NCI-H2196 (cell line): ENCODE results near the gene EIF2B4.
"Not testable (repeated sequence)": the region's sequence is repeated elsewhere in the genome, so short reads cannot be mapped to it uniquely, and the experiment has no call there.

Experiments used
- DNase-seq: peaks from one replicate; lab custom pipeline; 2025; ENCODE audit not compliant: unreplicated experiment; lab: John Stamatoyannopoulos, UW

The EIF2B4 gene

DNA sequence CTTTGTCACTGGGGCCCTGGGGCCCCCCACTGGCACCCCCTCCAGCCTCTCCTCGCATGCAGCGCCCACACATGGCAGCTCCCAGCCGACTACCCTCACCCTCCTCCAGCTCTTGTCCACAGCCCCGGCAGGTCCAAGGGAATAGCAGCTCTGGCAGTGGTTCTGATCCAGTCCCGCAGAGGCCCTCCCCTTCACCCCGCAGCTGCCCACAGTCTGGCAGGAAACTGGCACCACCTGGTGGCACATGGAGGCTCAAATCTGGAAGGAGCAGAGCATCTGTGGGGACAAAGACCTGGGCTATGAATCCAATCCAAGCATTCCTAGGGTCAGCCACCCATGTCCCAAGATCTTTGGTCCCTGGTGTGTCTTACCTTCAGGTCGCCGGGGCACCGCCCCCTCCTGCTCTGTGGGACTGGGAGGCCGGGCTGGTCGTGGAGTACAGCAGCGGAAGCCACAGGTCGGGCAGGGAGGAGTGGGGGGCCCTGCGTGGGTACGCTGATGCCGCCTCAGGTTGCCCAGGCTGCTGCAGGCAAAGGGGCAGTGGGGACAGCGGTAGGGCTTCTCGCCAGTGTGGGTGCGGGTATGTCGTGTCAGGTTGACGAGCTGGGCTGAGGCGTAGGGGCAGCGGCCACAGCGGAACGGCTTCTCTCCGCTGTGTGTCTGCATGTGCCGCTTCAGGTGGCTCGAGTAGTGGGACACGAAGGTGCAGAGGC, 8.1 kb upstream of the EIF2B4 start:
- DNase-seq = peak; percentile 54

DNA sequence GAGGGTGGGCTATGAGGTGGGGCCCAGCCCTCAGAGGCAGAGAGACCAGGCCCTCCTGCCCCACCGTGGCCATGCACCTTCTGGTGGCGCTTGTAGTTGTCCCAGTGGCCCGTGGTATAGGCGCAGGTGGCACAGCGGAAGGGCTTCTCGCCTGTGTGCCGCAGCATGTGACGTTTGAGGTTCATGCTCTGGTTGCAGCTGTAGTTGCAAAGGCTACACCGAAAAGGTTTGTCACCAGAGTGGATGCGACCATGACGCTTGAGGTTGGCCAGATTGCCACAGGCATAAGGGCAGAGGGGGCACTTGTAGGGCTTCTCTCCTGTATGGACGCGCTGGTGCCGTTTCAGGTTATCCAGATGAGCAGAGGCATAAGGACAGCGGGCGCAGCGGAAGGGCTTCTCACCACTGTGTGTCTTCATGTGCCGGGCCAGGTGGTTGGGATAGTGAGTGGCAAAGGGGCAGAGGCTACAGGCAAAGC, 7.5 kb upstream of the EIF2B4 start:
- no peak for DNase-seq

DNA sequence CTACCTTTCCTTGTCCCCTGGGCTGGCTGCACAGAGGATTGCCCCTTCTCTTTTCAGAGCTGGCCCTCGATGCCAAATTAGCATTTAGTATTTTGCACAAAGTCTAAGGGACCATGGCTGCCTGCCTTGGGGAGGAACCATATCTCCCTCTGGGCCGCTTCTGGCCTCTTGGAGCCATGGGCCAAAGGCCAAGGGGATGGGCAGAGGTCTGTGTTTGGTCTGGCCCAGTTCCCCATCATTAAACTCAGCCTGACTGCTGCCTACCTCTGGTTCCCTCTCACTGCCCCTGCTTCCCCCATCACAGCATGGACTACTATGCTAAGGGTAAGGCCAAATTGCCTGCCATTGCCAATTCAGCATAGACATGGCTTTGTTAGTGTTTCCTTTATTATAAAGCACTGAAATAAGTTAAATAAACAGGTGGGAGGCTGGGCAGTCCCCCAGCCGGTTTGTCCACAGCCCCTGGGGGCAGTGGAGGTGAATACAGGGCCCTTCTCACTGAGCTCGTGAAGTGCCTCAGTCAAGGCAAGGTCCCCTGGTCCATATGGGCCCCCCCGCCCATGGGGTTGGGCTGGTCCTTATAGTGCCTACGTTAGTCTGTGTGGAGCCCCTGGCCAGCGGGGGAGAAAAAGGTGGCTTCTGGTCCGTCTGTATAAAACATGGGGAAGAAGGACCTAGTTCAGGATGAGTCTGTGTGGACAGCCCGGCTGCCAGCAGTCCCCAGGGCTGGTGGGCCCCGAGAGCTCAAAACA, 6.9 kb upstream of the EIF2B4 start:
- DNase-seq = no peak

DNA sequence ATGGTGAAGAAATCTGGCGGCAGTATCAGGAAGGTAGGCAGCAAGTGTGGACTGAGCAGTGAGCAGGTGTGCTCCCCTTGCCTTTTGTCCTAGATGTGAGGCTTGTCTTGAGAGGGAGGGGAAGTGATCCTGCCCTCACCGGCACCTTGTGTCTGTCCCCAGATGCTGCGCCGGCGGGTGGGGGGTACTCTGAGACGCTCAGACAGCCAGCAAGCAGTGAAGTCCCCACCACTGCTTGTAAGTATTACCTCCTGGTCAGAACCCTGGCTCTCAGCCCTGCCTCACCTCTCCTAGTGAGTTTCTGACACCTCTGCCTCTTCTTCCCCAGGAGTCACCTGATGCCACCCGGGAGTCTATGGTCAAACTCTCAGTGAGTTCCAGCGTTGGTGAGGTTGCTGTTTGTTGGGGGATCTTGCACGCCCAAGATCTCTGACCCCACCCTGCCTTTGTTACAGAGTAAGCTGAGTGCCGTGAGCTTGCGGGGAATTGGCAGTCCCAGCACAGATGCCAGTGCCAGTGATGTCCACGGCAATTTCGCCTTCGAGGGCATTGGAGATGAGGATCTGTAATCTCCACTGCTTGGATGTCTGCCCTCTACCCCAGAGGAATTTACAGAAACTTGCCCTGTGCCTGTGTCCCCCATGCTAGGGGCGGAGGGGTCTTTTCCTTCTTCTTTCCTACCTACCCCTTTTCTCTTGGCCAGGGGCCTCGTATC, 6.2 kb upstream of the EIF2B4 start:
- DNase-seq = no peak

DNA sequence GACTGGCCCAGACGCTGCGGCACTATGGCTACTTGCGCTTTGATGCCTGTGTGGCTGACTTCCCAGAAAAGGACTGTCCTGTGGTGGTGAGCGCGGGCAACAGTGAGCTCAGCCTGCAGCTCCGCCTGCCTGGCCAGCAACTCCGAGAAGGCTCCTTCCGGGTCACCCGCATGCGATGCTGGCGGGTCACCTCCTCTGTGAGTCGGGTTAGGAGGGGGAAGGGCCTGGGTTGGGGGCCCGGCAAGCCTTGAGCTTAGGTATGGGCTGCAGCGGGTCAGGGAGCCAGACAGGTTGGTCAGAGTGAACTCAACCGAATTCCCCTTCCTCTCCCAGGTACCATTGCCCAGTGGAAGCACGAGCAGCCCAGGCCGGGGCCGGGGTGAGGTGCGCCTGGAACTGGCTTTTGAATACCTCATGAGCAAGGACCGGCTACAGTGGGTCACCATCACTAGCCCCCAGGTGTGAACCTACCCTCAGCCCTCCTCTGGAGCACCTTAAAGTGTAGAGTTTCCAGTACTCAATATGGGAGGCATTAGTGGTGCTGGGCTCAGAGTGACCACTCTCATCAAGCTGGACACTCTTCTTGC, 5.5 kb upstream of the EIF2B4 start:
- no peak for DNase-seq

DNA sequence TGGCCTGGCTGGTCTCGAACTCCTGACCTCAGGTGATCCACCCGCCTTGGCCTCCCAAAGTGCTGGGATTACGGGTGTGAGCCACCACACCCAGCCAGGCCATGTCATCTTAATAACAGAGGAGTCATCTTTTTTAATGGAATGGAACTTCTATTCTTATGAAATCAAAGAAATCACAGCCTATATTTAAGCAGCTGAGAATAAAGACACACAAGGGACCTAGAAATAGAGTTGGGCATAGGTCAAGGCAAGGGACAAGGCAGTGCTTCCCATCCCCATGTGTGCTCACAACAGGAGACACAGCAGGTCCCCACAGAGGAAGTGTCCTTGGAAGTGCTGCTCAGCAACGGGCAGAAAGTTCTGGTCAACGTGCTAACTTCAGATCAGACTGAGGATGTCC, 3.4 kb upstream of the EIF2B4 start:
- no peak for DNase-seq

DNA sequence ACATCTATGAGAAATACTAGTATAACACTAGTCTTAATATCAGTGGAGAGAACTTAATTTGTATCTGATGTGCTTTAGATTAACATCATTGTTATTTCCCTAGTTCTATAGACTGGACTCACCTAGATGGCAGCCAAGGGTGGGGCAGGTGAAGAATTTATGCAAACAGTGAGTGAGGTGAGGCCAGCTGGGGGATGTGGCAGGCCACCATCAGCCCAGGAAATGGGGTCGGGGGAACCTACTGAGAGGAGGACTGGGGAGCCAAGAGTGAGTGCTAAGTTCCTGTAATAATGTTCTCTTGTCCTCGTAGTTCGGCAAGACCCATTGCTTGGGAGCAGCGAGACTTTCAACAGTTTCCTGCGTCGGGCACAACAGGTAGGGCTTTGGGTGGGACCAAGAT, 2.8 kb upstream of the EIF2B4 start:
- DNase-seq = no peak

DNA sequence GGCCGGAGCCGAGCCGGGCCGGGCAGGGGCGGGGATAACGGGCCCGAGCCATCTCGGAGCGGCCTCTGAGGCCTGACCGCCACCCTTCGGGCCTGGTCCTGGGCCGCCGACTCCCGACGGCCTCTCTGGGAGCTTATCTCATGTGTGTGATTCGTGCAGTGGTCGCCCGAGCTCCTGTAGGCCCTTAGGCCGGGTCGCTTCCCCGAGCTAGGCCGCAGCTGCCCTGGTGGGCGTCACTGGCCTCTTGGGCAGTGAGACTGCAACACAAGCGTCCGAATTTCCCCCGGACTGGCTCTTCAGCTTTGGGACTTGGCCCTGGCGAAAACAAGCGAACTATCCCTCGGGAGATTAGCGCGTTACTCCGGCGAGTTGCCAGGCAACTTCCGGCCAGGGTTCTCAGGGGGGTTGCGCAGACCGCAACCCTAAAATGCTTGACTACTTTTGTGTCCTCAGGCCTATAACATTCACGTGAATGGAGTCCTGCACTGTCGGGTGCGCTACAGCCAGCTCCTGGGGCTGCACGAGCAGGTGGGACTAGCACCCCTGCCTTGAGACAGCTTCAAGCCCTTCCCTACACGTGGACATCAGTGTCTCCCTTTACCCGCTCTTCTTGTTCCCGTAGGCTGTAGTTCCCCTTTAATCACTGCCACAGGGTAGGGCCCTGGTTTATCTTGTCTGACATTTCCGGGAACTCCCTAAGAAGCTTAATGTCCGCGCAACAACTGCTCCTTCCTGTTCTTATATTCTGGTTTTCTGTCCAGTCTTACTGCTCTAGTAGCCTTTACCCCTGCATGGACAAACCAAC, 880 bp upstream of the EIF2B4 start:
- DNase-seq = no peak

DNA sequence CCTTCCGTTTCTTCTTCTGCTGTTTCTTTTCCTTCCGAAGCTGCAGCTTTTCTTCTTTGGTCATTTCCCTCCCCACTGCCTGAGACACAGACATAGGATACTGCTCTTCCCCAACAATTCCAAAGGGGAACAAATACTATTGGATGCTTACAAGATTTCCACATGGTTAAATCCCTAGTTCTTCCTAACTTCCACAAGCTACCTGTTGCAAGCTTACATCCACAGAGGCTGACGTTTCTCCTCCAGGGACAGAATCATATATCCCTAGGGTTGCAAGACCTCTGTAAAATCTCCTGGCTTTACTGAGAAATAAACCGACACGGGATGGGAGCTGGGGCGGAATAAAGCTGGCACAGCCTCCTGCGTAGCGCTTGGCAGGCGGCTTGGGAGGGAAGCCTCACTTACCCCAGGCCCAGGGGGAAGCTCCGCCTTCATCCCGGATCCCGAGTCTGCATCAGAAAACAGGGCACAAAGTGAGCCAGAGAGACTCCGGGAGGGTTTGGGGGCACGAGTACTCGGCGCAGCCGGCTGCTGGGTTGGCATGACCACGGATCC, 590 bp downstream of the EIF2B4 start:
- peak; percentile 45 for DNase-seq

DNA sequence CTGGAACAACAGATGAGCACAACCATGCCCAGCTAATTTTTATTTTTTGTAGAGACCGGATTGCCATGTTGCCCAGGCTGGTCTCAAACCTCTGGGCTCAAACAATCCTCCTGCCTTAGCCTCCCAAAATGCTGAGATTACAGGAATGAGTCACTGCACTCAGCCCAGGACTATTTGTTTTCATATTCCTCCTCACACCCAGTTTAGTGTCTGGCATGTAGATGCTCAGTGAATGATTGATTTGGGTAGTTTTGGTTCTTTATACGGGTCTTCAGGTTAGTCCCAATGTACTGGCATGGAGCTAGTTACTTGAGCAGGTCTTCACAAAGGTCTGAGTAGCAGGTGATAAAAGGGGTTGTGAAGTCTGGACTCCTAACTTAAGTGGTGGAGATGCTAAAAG, 6.2 kb downstream of the EIF2B4 start:
- no peak for DNase-seq

DNA sequence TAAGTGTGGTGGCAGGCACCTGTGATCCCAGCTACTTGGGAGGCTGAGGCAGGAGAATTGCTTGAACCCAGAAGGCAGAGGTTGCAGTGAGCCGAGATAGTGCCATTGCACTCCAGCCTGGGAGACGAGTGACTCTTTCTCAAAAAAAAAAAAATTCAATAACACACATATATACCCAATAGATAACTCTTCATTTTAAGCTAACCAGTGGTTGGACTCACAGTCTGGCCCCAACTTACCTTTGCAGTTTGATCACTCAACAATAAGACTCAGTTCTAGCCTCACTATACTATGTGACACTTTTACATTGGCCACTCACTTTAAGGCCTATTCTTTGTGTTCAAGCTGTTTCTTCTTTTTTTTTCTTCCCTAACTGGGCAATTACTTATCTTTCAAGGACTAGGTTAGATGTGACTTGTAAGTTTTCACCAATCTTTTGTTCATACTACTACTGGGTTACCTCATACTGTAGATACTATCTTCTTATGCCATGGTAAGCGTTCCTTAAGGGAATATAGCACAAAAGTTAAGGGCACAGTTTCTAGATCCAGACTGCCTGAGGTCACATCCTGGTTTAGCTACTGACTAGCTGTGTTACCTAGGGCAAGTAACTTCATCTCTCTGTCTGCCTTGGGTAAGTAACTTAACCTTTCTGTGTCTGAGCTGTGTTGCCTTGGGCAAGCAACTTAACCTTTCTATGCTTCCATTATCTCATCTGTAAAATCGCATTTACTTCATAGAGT, 7.3 kb downstream of the EIF2B4 start:
- DNase-seq = no peak

DNA sequence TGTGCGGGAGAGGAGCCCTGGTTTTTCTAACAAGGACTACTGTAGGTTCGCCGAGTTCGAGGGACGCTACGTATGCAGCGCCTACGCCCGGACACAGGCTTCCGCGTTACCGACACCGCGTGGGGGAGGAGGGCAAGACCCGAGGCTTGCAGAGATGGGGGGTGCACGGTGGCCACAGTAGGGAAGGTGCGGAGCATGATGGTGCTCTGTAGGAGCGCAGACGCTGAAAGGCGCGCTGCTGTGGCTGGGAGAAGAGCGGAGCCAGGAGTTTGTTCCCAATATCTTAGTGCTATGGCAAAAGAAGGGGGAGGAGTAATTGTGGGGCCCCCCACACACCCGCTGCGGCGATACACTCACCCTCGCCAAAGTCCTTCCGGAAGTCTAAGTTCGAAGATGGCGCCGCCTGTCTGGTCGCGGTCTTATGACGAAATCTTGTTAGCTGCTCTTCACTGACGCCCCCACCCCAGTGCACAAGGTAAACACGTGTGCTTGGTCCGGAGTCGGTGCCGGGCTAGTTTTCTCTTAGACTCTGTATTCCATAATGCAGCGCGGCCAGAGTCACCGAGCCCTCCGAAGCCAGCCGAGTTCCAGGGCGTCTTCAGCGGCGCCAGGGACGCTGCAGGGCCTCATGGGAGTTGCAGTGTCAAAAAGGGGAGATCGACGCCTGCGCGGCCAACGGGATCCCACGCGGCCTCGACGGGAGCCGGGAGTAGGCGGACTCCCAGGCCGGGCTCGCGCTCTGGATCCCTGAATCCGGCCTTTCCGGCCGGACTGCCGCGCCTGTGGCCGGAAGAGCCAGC, 13.6 kb downstream of the EIF2B4 start, which contains the start of gene GTF3C2:
GTF3C2 (minus strand) TSS at position 383 of the 800 bp plus-strand sequence. CDS start 13,210 bp downstream, outside the sequence.
- peak; percentile 96 for DNase-seq

DNA sequence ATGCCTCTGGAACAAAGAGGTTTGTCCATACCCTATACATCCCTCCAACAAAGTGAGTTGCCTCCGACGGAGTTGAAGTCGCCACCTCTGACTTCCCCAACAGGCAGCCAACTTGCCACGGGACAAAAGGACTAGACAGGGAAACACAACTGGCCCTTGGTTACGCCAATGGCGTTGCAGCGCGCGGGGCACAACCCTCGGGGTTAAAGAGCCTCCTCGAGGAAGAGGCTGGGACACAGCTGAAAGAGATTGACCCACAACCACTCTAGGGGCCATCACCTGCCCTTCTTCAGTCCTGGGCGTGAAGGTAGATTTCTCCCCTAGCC, 14.1 kb downstream of the EIF2B4 start:
- DNase-seq = peak; percentile 68

DNA sequence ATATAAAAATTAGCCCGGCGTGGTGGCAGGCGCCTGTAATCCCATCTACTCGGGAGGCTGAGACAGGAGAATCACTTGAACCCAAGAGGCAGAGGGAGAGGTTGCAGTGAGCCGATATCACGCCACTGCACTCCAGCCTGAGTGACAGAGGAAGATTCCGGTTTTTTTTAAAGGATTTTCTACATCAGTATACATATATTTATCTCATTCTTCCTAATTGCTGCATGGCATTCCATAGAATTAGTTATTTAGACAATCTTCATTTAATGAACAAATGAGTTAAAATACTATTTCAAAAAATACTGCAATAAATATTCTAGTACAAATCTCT, 15.6 kb downstream of the EIF2B4 start:
- no peak for DNase-seq

DNA sequence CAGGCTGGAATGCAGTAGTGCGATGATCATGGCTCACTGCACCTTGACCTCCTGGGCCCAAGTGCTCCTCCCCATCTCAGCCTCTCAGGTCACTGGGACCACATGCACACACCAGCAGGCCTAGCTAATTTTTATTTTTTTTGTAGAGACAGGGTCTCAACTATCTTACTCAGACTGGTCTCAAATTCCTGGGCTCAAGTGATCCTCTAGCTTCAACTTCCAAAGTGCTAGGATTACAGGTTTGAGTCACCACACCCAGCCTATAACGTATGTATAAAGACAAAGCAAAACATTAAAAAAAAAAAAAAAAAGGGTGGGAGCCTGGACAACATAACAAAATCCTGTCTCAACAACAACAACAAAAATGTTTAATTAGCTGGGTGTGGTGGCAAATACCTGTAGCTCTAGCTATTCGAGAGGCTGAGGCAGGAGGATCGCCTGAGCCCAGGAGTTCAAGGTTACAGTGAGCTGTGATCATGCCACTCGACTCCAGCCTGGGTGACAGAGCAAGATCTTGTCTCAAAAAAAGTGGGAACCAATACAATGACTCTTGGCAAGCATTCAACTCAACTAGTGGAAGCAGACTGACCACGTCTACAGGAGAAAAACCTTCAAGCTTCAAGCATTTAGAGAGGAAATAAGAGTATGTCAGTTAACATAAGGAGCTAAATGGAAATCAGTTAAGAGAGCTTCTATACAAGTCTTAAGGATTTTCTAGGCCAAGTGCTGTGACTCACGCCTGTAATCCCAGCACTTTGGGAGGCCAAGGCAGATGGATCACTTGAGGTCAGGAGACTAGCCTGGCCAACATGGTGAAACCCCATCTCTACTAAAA, 16.2 kb downstream of the EIF2B4 start:
- no peak for DNase-seq

DNA sequence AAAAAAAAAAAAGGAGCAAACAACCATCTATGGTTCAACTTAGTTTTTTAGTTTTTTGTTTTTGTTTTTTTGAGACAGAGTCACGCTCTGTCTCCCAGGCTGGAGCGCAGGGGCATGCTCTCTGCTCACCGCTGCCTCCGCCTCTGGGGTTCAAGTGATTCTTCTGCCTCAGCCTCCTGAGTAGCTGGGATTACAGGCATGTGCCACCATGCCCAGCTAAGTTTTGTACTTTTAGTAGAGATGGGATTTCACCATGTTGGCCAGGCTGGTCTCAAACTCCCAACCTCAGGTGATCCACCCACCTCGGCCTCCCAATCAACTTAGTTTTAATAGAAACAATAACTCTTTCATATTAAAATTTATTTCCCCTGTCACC, 16.8 kb downstream of the EIF2B4 start:
- not testable (repeated sequence) for DNase-seq

DNA sequence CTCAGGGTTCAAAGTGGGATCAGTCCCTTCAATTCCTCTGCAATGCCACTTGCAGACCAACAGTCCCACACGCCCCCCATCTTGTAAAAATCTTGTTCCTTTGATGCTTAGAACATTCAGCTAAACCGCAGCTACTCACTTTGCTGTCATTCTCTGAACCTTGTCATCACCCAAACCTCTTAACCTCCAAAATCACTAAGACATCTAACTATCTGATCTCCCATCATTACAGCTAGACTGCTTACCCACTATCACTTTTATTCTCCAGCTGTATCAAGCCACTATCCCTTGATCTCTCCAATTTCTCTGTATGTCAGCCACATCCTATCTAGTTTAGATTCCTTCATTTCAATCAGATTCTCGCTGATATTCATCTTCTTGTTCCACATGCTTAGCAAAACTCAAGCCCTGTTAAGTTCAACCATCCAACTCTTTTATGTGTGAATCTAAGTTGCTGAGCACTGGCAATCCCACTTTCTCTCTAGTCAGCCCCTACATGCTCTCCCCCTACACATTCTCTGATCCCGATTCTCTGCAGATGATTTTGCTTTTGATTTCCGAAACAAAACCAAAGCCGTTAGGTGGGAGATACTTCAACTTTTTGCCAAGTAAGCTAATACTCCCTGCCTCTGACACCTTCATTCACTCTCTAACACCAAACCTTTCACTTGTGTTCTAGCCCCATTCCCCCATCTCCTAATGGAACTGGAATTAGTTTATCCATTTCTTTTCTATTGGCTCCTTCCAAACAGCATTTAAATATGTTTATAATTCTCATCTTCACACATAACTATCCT, 18.1 kb downstream of the EIF2B4 start:
- no peak for DNase-seq
